Motor neuron (in vitro differentiated cells): ENCODE results near the gene FBXO21. TPM values are rescaled to one million over a fixed set of nuclear protein-coding genes. Genes with fewer than 3 reads are reported as not detected.
"Not testable (repeated sequence)": the region's sequence is repeated elsewhere in the genome, so short reads cannot be mapped to it uniquely, and the experiment has no call there.

Source experiments
- ATAC-seq, 8 experiments: fragments of 200-7000 bp; cut with Tn5 transposase; replicated peaks in 6 of 8; 2 replicates each; pipeline ENCODE4 v1.8.0; 2021; ENCODE audit warnings: mild to moderate bottlenecking in 8 of 8, moderate library complexity in 8 of 8
- H3K27ac ChIP-seq, 2 donors: fragments of 250-450 bp; sonication (Bioruptor Pico); 2 replicates each; pipeline ENCODE4 v1.9.0; 2021; ENCODE audit warnings: antibody characterized with exemption in 2 of 2, mild to moderate bottlenecking in 2 of 2, moderate library complexity in 1 of 2
- H3K4me1 ChIP-seq, 2 donors: fragments of 250-450 bp; sonication (Bioruptor Pico); replicated peaks in 1 of 2; 2 replicates each; pipeline ENCODE4 v1.6.1; 2021; ENCODE audit warnings: antibody characterized with exemption in 2 of 2, mild to moderate bottlenecking in 2 of 2, moderate library complexity in 1 of 2
- H3K4me3 ChIP-seq, 5 donors: fragments of 250-450 bp; sonication (Bioruptor Pico); 2 replicates each; pipeline ENCODE4 v1.9.0; 2021; ENCODE audit warnings: antibody characterized with exemption in 5 of 5, mild to moderate bottlenecking in 5 of 5, moderate library complexity in 4 of 5
- WGBS, 10 experiments: fragments of 450-650 bp; shearing (Covaris generic); methylation state at CpG; one replicate each; pipeline ENCODE4 v1.0.0; 2022; 5-methylcytosine and 5-hydroxymethylcytosine counted together
- in situ Hi-C, 9 experiments: fragments of 400-800 bp; cut with MboI; loops; one replicate each; pipeline ENCODE4 v1.15.0; 2021; ENCODE audit warnings: low sequenced_read_pairs in 9 of 9, low pct_unique_long_range_greater_than_20kb in 2 of 9; ENCODE audit not compliant: unreplicated experiment in 9 of 9
- total RNA-seq, 8 experiments: library from RNA; unstranded; fragments of 300-600 nt; gene quantifications; 2 replicates each; pipeline versions ENCODE4 v1.2.3 to v1.2.4, GENCODE V29; 2022

FBXO21 gene
- total RNA-seq, 8 experiments from 2014 or later = 27.2 to 66.7 (median 42.7) TPM

- H3K4me3 ChIP-seq, H3K4me1 ChIP-seq, in situ Hi-C loops, ATAC-seq, H3K27ac ChIP-seq: not testable (repeated sequence)
- WGBS, 10 experiments = 26 to 100% (median 96%) methylated on average over 1 to 5 of the region's 6 CpGs; no CpG with 5 or more reads in 3 of the 10 experiments
These were observed 6.1 kb upstream of the FBXO21 start for GRCh38 chr12:117196334-117196733.

- H3K27ac ChIP-seq, H3K4me1 ChIP-seq, ATAC-seq, H3K4me3 ChIP-seq, in situ Hi-C loops: not testable (repeated sequence)
- 78 to 89% (median 85%) methylated on average over 1 to 7 of the region's 9 CpGs; no CpG with 5 or more reads in 5 of the 10 experiments for WGBS, 10 experiments
These were observed 4.8 kb upstream of the FBXO21 start for GRCh38 chr12:117195027-117195426.

GRCh38 chr12:117193903-117194302, 3.6 kb upstream of the FBXO21 start:
- no peak overlapping the region for H3K4me3 ChIP-seq
- no peak for ATAC-seq

GRCh38 chr12:117192581-117192980, 2.3 kb upstream of the FBXO21 start:
- WGBS, 10 experiments = 58 to 100% (median 85%) methylated on average over 2 to 9 of the region's 9 CpGs; no CpG with 5 or more reads in 2 of the 10 experiments
- ATAC-seq, H3K4me3 ChIP-seq, H3K4me1 ChIP-seq, H3K27ac ChIP-seq, in situ Hi-C loops: not testable (repeated sequence)

More at GRCh38 chr12:117193903-117194302, 3.6 kb upstream of the FBXO21 start:
- Histone ChIP-seq H3K4me1 (no peaks in the 10 kb centered on the region), H3K27ac (no peak overlapping the region)
- 48 to 92% (median 73%) methylated on average over 2 to 3 of the region's 3 CpGs; no CpG with 5 or more reads in 1 of the 10 experiments for WGBS, 10 experiments
- in situ Hi-C loops = no loop called here

- peaks cover 0 to 7% of the 10 kb centered on the region in 2 donors for H3K4me1 ChIP-seq
- in situ Hi-C loops = no loop called here
- no peak overlapping the region for H3K27ac ChIP-seq
- no peak for ATAC-seq
- no peak overlapping the region for H3K4me3 ChIP-seq
- WGBS, 10 experiments = 50 to 100% (median 82%) methylated on average over 1 to 2 of the region's 2 CpGs; no CpG with 5 or more reads in 4 of the 10 experiments
These were observed 1.8 kb upstream of the FBXO21 start for GRCh38 chr12:117192057-117192456.

GRCh38 chr12:117189725-117190209, 503 bp downstream of the FBXO21 start:
- peak overlapping the region; percentile 79 to 88 for H3K27ac ChIP-seq

GRCh38 chr12:117188961-117189724, 1.1 kb downstream of the FBXO21 start:
- Histone ChIP-seq H3K27ac (peak overlapping the region; percentile 79 to 88), H3K4me1 (peaks cover 0 to 7% of the 10 kb centered on the region in 2 donors), H3K4me3 (peak overlapping the region; percentile 61 to 83 (median 77))
- 0 to 20% (median 7%) methylated on average over 1 to 20 of the region's 25 CpGs; no CpG with 5 or more reads in 1 of the 10 experiments for WGBS, 10 experiments
- in situ Hi-C loops = no loop called here
- peak; percentile 4 to 83 (median 66) for ATAC-seq

More at GRCh38 chr12:117189725-117190209, 503 bp downstream of the FBXO21 start:
- in situ Hi-C loops = no loop called here
- Histone ChIP-seq H3K4me1 (peaks cover 0 to 7% of the 10 kb centered on the region in 2 donors), H3K4me3 (peak overlapping the region; percentile 61 to 83 (median 77))
- 3 to 5% methylated on average over 7 to 8 of the region's 52 CpGs; no CpG with 5 or more reads in 8 of the 10 experiments for WGBS, 10 experiments
- peak; percentile 31 to 49 (median 42) for ATAC-seq

GRCh38 chr12:117188121-117188665, 2.1 kb downstream of the FBXO21 start:
- Histone ChIP-seq H3K4me1 (peaks cover 0 to 7% of the 10 kb centered on the region in 2 donors), H3K4me3 (peak overlapping the region; percentile 61 to 83 (median 77)), H3K27ac (no peak overlapping the region)
- in situ Hi-C loops = no loop called here
- no peak for ATAC-seq
- 87 to 100% (median 94%) methylated on average over 1 to 12 of the region's 12 CpGs; no CpG with 5 or more reads in 1 of the 10 experiments for WGBS, 10 experiments

- ATAC-seq = no peak
- peaks cover 0 to 7% of the 10 kb centered on the region in 2 donors for H3K4me1 ChIP-seq
- WGBS, 10 experiments = 9 to 100% (median 88%) methylated on average over 1 to 4 of the region's 4 CpGs; no CpG with 5 or more reads in 1 of the 10 experiments
- no peak overlapping the region for H3K27ac ChIP-seq
- in situ Hi-C loops = no loop called here
- H3K4me3 ChIP-seq = no peak overlapping the region
These were observed 2.8 kb downstream of the FBXO21 start for GRCh38 chr12:117187421-117187820.

GRCh38 chr12:117182866-117183265, 7.4 kb downstream of the FBXO21 start:
- H3K4me1 ChIP-seq = no peaks in the 10 kb centered on the region
- H3K4me3 ChIP-seq = no peak overlapping the region
- 64 to 100% (median 100%) methylated on average over 1 to 3 of the region's 3 CpGs; no CpG with 5 or more reads in 1 of the 10 experiments for WGBS, 10 experiments
- no peak for ATAC-seq
- H3K27ac ChIP-seq = no peak overlapping the region
- in situ Hi-C loops = no loop called here

- 92 to 100% (median 97%) methylated on average over 2 to 8 of the region's 8 CpGs; no CpG with 5 or more reads in 1 of the 10 experiments for WGBS, 10 experiments
- ATAC-seq, H3K4me1 ChIP-seq, H3K4me3 ChIP-seq, H3K27ac ChIP-seq, in situ Hi-C loops: not testable (repeated sequence)
These were observed 8.8 kb downstream of the FBXO21 start for GRCh38 chr12:117181468-117181843.

- Histone ChIP-seq H3K4me1 (no peaks in the 10 kb centered on the region), H3K4me3 (no peak overlapping the region), H3K27ac (no peak overlapping the region)
- 42 to 100% (median 76%) methylated on average over 1 to 4 of the region's 4 CpGs for WGBS, 10 experiments
- in situ Hi-C loops = no loop called here
- peak in 6 of 8 experiments; percentile 10 to 68 (median 27) for ATAC-seq
These were observed 9.4 kb downstream of the FBXO21 start for GRCh38 chr12:117180758-117181467.
